ENCODE measurements around the gene CDH3.
"Not testable (repeated sequence)": the region's sequence is repeated elsewhere in the genome, so short reads cannot be mapped to it uniquely, and the experiment has no call there.

The CDH3 gene

DNA sequence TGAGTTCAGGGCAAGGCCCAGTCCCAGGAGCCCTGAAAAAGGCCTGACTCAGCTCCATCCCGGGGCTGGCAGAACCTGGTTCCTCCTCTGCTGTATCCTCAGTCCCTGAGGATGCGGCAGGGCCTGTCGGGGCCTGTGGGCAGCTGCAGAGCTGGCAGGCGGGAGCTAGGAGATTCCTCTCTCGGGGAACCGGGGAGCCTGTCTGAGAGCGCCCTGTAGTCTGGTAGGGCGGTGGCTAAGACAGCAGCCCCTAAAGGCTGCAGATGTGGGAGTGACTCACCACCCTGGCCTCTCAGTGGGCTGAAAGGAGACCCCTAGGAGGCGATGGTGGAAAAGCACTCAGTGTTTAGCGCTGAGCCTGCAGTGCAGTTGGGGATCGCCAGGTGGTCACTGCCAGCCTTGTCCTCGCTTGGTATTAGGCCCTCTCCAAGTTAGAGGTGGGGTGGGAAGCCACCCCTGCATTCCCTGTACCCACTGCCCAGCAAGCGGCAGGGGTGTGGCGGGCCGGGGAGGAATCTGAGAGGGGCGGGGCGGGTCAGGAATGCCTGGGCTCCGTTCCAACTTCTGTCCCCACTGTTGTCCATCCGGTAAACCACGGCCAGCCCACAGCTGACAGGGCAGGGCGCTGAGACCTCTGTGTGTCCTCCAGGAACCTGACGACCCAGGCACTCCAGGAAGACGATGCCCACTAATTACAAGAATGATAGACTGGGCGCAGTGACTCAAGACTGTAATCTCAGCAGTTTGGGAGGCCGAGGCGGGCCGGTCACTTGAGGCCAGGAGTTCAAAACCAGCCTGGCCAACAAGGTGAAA is 62.4 kb downstream of the CDH3 start:
- peak; percentile 74 for DNase-seq

DNA sequence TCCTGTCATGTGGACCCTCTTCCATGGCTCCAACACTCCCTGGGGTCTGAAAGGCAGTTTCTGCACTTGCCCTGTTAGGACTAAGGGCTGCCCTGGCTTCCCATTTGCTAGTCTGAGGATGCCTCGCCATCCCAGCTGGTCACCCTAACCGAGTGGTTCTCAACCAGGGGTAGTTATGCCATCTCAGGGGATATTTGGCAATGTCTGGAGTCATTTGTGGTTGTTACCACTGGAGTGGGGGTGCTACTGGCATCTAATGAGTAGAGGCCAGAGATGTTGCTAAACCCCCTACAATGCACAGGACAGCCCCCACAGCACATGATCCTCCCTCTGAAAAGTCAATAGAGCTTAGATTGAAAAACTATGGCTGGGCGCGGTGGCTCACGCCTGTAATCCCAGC is 65.1 kb downstream of the CDH3 start:
- DNase-seq, result no peak

DNA sequence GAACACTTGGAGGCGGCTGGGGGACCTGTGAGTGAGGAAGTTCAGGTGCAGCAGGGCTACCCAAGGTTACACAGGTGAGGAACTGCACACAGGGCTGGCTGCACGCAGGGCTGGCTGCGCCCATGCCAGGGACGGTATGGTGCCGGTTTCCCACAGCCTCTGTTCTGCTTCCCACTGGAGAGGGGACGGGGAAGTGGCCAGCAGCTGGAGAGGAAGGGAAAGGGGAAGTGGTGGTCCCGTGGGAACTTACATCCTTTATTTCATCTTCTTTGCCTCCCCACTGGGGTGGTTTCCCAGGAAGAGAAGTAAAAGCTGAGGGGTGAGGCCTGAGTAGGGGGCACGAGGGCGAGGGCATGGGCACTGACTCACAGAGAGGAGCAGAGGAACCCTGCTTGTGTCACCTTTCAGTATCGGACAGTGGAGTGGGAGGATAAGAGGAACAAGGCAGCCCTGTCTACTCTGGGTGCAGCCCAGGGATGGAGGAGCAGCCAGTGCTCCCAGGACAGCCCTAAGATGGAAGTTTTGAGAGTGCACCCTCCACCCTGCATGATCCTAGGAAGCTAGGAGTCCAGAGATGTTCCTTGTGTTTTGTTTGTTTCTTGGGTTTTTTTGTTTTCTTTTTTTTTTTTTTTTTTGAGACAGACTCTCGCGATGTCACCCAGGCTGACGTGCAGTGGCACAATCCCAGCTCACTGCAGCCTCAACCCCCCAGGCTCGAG is 66.5 kb downstream of the CDH3 start:
- DNase-seq, result no peak

DNA sequence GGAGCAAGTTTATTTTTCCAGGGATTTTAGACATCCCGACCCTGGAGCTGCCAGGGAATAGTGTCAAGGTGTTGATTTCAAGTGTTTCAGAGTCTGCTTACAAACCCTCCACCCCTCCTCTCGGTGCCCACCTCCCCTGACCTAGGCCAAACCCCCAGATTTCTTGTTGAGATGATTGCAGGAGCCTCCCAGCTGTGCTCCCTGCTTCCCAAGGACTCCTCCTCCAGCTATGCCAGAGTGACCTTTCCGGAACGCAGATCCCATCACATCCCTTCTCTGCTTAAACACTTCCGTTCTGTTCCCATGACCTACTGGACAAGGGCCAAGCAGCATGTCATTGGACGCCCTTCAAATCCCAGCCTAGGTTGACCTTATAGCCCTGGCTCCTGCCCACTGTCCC is 68.3 kb downstream of the CDH3 start:
- DNase-seq, result no peak

DNA sequence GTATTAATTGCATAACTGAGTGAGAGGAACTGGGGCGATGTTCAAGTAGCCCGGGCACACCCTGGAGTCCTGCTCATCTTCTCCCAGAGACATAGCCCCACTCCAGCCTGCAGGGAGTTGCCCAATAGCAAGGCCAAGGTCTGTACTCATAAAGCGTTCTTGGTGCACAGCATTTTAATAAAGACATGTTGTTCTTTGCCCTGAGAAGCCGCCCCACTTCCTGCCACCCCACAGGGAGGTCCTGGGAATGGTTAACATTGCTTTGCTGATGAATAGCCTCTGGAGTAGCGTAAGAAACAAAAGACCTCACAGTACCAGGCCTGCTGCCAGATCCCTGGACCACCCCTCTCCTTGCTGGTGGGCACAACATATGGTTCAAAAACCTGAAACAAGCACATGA is 70.4 kb downstream of the CDH3 start:
- peak; percentile 6 for DNase-seq

DNA sequence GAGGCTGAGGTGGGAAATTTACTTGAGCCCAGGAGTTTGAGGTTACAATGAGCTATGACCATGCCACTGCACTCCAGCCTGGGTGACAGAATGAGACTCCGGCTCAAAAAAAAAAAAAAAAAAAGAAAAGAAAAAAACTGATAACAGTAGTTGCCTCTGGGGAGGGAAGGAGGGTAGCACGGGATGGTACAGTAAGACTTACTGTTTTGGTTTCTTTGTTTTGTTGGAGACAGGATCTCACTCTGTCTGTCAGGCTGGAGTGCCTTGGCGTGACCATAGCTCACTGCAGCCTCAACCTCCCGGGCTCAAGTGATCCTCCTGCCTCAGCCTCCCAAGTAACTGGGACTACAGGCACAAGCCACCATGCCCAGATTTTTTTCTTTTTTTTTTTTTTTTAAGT is 71.4 kb downstream of the CDH3 start:
- DNase-seq, result not testable (repeated sequence)

DNA sequence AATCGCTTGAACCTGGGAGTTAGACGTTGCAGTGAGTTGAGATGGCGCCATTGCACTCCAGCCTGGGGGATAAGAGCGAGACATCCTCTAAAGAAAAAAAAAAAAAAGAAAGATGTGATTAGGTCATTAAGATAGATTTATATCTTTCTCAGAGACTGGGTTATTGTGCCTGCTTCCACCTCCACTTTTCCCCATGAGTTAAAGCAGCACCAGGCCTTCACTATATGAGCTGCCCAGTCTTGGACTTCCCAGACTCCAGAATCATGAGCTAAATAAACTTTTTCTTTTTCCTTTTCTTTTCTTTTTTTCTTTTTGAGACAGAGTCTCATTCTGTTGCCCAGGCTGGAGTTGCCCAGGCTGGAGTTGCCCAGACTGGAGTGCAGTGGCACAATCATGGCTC is 72.6 kb downstream of the CDH3 start:
- no peak for DNase-seq

DNA sequence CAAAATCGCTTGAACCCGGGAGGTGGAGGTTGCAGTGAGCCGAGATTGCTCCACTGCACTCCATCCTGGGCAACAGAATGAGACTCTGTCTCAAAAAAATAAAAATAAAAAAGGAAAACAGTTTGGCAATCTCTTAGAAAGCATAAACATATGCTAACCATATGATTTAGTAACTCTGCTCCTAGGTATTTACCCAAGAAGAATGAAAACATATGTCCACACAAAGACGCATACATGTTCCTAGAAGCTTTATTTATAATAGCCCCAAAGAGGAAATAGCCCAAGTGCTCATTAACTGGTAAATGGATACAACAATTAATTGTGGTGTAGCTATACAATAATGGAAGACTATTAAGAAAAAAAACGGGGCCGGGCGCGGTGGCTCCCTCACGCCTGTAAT is 73.5 kb downstream of the CDH3 start:
- DNase-seq, result no peak

DNA sequence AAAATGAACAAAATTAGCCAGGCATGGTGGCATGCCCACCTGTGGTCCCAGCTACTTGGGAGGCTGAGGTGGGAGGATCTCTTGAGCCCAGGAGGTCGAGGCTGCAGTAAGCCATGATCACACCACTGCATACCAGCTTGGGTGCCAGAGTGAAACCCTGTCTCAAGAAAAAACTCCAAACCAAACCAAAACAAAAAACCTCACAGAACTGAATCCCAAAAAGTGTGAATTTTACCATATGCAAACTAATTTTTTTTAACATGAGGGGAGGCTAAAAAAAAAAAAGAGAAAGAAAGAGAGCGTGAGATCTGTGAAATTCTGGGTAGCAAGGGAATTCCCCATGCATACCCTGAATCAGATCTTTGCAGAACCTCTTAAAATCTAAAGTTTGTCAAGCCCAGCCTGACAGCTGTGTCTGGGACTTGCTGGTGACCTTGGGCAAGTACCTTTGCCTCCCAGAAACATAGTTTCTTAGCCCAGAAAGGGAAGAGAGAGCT is 74.9 kb downstream of the CDH3 start:
- no peak for DNase-seq

DNA sequence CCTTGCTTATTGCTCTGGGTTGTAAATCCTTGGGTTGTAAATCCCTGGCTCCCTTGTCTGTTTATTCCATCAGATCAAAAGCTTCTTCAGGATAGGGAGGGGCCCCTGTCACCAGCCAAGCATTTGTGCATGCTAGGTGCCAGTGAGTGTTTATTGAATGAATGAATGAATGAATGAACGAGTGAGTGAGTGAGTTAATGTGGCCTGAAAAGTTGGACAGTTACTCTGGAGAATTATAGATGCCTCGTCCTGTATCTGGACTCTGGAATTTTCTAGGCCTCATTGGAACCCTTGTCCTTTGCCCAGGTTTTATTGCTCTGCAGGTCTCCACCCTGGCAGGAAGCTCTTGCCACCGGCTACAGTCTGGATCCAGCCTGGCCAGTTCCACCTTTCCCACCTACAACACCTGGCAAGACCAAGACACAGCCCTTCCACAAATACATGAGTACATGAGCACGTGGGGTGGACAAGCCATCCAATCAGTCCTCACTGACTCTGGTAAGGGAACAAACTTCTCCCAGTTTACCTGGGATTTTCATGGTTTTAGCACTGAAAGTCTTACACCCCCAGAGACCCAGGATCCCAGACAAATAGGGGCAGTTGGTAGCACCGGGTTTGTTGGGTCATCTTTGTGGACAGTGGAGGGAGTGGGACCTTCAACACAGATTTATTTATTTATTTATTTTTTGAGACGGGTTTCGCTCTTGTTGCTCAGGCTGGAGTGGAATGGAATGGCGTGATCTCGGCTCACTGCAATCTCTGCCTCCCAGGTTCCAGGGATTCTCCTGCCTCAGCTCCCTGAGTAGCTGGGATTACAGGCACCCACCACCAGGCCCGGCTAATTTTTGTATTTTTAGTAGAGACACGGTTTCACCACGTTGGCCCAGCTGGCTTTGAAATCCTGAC is 77.3 kb downstream of the CDH3 start:
- no peak for DNase-seq

DNA sequence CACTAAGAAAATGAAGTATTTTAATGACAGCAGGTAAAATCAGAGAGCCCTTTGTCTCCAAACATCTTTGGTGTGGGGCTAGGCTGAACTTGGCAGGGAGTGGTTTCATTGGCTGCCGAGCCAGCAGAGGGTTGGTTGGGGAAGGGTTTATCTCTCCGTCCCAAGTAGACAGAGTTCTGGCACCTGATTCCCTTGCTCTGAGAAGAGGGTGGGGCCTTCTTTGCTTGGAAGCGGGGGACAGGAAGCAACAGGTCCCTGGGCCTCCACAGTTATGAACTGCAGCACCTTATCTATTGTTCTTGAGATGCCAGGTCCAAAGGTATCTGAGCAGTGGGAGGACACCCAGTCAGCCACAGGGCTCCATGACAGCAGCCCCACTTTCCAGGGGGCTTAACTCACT is 79.7 kb downstream of the CDH3 start:
- no peak for DNase-seq

DNA sequence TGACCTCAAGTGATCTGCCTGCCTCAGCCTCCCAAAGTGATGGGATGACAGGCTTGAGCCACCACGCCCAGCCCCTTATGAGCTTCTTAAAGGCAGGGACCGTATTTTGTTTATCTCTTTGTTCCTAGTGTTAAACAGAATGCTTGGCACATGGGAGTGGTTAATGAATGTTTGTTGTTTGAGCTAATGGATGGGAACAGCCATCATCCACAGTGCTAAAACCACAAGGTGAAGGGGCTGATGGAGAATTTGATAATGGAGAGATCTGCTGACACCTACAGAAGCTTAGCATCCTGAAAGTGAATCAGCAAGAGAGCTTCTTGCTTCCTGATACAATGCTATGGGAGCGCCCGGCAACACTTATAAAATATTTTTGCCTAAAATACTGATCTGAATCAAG is 83.4 kb downstream of the CDH3 start:
- no peak for DNase-seq

DNA sequence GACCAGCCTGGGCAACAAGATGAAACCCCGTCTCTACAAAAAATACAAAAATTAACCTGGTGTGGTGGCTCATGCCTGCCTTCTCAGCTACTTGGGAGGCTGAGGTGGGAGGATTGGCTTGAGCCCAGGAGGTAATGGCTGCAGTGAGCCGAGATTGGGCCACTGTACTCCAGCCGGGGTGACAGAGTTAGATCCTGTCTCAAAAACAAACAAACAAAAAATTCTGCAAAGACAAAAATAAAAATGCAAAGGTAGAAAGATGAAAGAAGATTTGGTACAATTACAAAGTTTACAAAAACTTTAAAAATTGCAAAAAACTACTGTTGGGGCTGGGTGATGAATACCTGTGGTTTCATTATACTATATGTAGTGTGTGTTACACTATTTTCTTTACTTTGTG is 86.5 kb downstream of the CDH3 start:
- DNase-seq, result no peak

DNA sequence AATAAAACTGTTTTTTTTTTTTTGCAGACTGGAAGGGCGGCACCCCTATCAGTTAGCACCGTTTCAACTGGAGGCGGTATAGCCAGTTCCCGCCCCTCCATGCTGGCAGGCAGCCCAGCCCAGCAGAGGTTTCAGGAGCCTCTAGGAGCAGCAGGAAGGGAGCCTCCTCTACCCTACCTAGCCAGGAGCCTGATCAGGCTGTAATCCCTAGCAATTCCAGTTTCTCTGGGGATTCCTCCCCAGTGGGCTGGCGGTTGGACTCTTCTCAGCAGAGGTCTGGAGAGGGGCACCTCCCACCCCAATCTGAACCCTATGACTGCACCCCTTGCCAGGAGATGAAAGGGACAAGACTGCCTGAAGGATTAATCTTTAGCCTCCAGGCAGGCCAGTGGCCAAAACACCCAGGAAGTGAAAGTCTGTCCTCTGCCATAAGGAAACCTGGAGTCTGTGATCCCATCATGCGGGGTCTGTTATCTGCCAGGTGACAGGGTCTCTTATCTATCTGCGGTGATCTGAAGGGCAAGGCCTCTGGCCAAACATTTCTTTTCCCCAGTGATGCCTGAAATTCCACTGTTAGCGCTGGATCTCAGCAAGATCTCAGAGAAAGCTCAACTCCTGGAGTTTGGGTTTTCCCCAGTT is 87.1 kb downstream of the CDH3 start:
- peak; percentile 42 for DNase-seq

DNA sequence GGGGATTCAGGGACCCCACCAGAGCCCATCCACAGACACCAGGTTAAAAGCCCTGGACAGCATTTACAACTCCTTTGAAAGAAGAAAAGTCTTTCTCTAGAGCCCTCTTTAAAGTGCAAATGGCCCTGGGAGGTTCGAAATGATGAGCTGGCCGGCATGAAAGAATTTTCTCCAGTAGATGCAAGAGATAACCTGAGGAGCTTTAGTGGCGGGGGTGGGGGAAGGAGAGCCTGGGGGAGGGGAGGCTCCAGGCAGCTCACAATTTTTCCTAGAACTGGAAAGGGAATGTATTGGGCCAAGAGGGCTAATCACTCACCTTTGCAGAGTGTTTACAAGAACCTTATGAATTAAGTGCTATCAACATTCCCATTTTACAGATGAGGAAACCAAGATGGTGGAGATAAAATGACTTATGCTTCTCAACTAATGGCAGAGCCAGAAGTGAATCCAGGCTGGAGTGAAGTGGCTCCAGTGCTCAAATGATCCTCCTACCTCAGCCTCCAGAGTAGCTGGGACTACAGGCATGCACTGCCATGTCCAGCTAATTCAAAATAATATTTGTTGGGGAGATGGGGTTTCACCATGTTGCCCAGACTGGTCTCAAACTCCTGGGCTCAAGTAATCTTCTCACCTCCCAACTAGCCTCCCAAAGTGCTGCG is 87.8 kb downstream of the CDH3 start:
- no peak for DNase-seq

DNA sequence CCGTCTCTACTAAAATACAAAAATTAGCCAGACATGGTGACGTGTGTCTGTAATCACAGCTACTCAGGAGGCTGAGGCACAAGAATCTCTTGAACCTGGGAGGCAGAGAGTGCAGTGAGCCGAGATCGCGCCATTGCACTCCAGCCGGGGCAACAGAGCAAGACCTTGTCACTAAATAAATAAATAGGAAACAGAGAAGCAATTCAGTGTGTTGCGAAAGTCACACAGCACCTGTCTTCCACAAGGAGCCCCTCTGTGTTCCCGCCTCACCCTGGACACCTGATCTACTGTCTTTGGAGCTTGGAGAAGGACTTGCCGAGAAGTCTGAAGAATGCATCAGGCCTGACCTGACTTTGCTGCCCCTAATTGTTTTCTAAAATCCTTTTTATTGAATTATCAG is 88.5 kb downstream of the CDH3 start:
- no peak for DNase-seq

DNA sequence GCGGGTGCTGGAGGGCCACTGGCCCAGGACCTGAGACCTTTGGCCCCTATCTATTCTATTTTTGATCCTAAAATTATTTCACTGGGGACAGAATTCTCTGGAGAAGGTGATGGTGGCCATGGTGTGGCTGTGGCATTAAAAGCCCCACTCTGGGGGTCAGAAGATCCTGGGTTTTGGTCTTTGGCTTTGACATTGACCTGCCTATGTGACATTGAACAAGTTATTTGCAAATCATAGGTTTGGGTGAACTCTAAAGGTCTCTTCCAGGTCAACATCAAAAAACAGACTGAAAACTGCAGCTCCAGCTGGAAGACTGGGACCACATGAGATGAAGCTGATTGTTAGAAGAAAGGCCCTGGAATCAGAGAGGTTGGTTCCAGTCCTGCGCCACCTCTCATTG is 89.7 kb downstream of the CDH3 start:
- no peak for DNase-seq

DNA sequence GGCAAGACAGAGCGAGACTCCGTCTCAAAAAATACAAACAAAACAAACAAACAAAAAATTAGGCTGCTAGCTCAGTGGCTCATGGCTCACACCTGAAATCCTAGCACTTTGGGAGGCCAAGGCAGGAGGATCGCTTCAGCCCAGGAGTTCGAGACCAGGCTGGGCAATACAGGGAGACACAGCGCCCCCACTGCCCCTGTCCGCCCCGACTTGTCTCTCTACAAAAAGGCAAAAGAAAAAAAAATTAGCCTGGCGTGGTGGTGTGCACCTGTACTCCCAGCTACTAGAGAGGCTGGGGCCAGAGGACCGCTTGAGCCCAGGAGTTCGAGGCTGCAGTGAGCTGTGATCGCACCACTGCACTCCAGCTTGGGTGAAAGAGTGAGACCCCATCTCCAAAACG is 91.5 kb downstream of the CDH3 start:
- DNase-seq, result no peak

DNA sequence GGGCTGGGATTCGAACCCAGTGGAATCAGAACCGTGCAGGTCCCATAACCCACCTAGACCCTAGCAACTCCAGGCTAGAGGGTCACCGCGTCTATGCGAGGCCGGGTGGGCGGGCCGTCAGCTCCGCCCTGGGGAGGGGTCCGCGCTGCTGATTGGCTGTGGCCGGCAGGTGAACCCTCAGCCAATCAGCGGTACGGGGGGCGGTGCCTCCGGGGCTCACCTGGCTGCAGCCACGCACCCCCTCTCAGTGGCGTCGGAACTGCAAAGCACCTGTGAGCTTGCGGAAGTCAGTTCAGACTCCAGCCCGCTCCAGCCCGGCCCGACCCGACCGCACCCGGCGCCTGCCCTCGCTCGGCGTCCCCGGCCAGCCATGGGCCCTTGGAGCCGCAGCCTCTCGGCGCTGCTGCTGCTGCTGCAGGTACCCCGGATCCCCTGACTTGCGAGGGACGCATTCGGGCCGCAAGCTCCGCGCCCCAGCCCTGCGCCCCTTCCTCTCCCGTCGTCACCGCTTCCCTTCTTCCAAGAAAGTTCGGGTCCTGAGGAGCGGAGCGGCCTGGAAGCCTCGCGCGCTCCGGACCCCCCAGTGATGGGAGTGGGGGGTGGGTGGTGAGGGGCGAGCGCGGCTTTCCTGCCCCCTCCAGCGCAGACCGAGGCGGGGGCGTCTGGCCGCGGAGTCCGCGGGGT is 92.1 kb downstream of the CDH3 start, which contains the start of gene CDH1:
Gene CDH1 (plus strand): TSS at position 247 of the 684 bp plus-strand sequence. CDS start 124 bp downstream, at position 371.
- no peak for DNase-seq

DNA sequence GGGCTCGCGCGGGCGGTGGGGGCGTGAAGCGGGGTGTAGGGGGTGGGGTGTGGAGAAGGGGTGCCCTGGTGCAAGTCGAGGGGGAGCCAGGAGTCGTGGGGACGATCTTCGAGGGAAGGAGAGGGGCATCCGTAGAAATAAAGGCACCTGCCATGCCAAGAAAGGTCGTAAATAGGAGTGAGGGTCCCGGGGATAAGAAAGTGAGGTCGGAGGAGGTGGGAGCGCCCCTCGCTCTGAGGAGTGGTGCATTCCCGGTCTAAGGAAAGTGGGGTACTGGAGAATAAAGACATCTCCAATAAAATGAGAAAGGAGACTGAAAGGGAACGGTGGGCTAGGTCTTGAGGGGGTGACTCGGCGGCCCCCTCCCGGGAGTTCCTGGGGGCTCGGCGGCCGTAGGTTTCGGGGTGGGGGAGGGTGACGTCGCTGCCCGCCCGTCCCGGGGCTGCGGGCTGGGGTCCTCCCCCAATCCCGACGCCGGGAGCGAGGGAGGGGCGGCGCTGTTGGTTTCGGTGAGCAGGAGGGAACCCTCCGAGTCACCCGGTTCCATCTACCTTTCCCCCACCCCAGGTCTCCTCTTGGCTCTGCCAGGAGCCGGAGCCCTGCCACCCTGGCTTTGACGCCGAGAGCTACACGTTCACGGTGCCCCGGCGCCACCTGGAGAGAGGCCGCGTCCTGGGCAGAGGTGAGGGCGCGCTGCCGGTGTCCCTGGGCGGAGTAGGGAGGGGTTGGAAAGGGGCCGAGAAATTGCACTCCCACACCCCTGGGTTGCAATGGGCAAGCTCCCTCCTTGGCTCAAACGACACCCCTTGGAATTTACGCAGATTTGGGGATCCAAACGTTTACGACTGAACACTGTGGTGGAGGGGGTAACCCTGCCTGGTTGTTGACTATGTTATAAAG is 92.9 kb downstream of the CDH3 start:
- DNase-seq, result no peak

Measured in kidney glomerular epithelial cell (primary cell).